ENCODE data around the gene TPCN1. TPM values are rescaled to one million over a fixed set of nuclear protein-coding genes. Genes with fewer than 3 reads are reported as not detected.

Gene TPCN1
- total RNA-seq, 1 experiment from 2014 or later, result 13.5 TPM

DNA sequence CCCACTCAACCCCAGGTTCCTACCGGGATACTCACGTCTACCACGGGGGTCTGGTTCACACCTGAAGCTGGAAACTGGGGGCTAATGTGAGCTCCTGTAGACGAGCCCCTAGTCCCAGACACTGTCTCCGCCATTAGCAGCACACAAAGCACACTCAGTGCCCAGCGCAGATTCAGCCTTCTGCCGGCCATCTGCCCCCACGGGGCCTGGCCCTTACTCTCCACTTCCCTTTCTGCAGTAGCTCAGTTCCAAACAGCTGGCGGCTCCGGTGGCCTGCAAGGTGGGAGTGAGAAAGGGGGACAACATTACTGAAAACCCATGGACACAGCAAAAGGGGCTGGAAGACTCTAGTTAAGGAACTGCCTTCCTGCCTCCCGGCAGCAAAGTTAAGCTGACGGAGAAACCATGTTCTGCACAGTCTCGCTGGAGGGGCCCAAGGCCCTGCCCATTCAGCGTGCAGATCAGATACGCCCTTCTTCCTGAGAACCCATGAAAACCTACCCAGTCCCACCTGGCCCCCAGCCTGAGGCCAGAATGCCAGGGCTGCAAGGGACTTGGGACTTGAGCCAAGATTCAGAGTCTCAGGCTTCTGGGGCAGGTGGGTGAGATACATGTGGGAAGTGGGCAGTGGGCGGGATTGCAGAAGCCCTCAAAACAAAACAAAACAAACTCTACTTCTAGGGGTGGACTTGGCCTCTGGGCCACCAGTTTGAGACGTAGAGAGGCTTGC is 111.6 kb downstream of the TPCN1 start:
- TF ChIP-seq, protein P1, sequence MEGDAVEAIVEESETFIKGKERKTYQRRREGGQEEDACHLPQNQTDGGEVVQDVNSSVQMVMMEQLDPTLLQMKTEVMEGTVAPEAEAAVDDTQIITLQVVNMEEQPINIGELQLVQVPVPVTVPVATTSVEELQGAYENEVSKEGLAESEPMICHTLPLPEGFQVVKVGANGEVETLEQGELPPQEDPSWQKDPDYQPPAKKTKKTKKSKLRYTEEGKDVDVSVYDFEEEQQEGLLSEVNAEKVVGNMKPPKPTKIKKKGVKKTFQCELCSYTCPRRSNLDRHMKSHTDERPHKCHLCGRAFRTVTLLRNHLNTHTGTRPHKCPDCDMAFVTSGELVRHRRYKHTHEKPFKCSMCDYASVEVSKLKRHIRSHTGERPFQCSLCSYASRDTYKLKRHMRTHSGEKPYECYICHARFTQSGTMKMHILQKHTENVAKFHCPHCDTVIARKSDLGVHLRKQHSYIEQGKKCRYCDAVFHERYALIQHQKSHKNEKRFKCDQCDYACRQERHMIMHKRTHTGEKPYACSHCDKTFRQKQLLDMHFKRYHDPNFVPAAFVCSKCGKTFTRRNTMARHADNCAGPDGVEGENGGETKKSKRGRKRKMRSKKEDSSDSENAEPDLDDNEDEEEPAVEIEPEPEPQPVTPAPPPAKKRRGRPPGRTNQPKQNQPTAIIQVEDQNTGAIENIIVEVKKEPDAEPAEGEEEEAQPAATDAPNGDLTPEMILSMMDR (conservative IDR thresholded peaks at IDR 0.05), result no peak
- H3K27ac ChIP-seq (ENCODE audit: insufficient read length, low read depth, low read length), result no peak overlapping the region
- no peak overlapping the region for H3K18ac ChIP-seq (ENCODE audit: insufficient read length, low read depth, low read length)
- no peak overlapping the region for H4K5ac ChIP-seq (ENCODE audit: insufficient read length, low read depth, low read length)
- Mint-ChIP-seq H3K4me3 (no peak overlapping the region), H3K9me3 (no peaks in the 10 kb centered on the region), H3K27me3 (ENCODE audit: low read depth) (peaks cover 24% of the 10 kb centered on the region), H3K36me3 (ENCODE audit: insufficient read depth in 1 of 3, low read depth in 3 of 3) (peaks cover 0 to 38% (median 24%) of the 10 kb centered on the region in 3 experiments; a peak in 5 of 7 replicates), H3K27ac (no peak overlapping the region), H3K4me1 (peaks cover 17 to 25% of the 10 kb centered on the region in 2 experiments)
- H3K4ac ChIP-seq (ENCODE audit: low read depth, low read length), result no peak overlapping the region
- H2BK120ac ChIP-seq (ENCODE audit: low read depth, low read length, poor library complexity, severe bottlenecking), result no peak overlapping the region
- H2AFZ ChIP-seq (ENCODE audit: low read length), result no peak overlapping the region
- H3K9ac ChIP-seq (ENCODE audit: extremely low read depth, insufficient read length, low read length), result no peak overlapping the region
- no peaks in the 10 kb centered on the region for H3K4me1 ChIP-seq (ENCODE audit: insufficient read depth, low read length)
- no peak overlapping the region for H3K56ac ChIP-seq (ENCODE audit: insufficient read length, low read depth, low read length)
- H2BK12ac ChIP-seq (ENCODE audit: insufficient read length, low read depth, low read length), result no peak overlapping the region
- no peak overlapping the region for H4K8ac ChIP-seq (replicated peaks; ENCODE audit: insufficient read length, low read depth, low read length)
- H4K20me1 ChIP-seq (ENCODE audit: control insufficient read depth, insufficient read depth, insufficient read length), result no peaks in the 10 kb centered on the region
- H2BK15ac ChIP-seq (ENCODE audit: low read depth, low read length), result no peak overlapping the region
- no CpG with 5 or more reads among the region's 17 CpGs for WGBS (ENCODE audit: extremely low coverage, insufficient read length, low lambda C conversion rate)
- no peaks in the 10 kb centered on the region for H3K79me2 ChIP-seq (ENCODE audit: insufficient read depth, low read length)
- peaks cover 8% of the 10 kb centered on the region for H3K23me2 ChIP-seq (ENCODE audit: insufficient read length, low read depth, low read length, poor library complexity, severe bottlenecking)
- no peak overlapping the region for H4K91ac ChIP-seq (ENCODE audit: insufficient read length, low read depth, low read length)
- no peak overlapping the region for H3T11ph ChIP-seq (ENCODE audit: low read length)
- no peak overlapping the region for H3K4me2 ChIP-seq (ENCODE audit: insufficient read depth, insufficient read length, low read length)
- H3K9me3 ChIP-seq (ENCODE audit: control insufficient read depth, low read depth, low read length), result no peaks in the 10 kb centered on the region
- H2AK5ac ChIP-seq (ENCODE audit: insufficient read length, low read length), result no peak overlapping the region
- H3K27me3 ChIP-seq (ENCODE audit: insufficient read depth, low read length), result peaks cover 3% of the 10 kb centered on the region; the same call in 1 of the 2 replicates
- no peaks in the 10 kb centered on the region for H3K79me1 ChIP-seq (ENCODE audit: insufficient read depth, low read depth, low read length, poor library complexity, severe bottlenecking)
- H2BK5ac ChIP-seq (ENCODE audit: insufficient read length, low read length), result no peak overlapping the region
- H3K23ac ChIP-seq (ENCODE audit: insufficient read length, low read depth, low read length), result no peak overlapping the region
- no peak overlapping the region for H2BK20ac ChIP-seq (ENCODE audit: low read depth, low read length, poor library complexity, severe bottlenecking)
- H3K14ac ChIP-seq (ENCODE audit: insufficient read depth, low read length), result no peak overlapping the region
- no peak for DNase-seq

Data from H9 (cell line).